HG03469 (cell line): ENCODE data around the gene FNIP2.
"Not testable (repeated sequence)": the region's sequence is repeated elsewhere in the genome, so short reads cannot be mapped to it uniquely, and the experiment has no call there.

Experiments used
- ATAC-seq: cut with Tn5 transposase; IDR thresholded peaks from one replicate; pipeline ENCODE4 v1.9.1; 2021; ENCODE audit warnings: mild to moderate bottlenecking, moderate library complexity, moderate number of reproducible peaks; ENCODE audit not compliant: unreplicated experiment

FNIP2 gene

DNA sequence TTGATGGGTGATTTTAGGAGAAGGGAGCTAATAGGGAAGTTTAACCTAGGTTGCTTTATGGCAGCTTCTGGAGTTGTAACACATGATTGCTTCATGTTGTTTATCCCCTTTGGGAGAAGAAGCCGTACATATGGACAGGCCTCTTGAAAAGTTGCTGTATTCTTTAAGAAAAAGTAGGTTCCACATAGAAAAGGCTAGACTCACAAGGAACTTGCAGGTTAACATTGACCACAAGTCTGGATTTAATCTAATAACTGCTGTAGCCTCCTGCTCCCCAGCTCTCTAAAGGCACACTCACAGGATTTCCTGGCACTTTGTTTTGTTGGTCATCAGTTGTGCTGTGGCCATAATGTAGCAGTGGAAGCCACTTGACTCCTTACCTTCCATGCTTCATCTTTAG, 19.7 kb downstream of the FNIP2 start:
- ATAC-seq = no peak

DNA sequence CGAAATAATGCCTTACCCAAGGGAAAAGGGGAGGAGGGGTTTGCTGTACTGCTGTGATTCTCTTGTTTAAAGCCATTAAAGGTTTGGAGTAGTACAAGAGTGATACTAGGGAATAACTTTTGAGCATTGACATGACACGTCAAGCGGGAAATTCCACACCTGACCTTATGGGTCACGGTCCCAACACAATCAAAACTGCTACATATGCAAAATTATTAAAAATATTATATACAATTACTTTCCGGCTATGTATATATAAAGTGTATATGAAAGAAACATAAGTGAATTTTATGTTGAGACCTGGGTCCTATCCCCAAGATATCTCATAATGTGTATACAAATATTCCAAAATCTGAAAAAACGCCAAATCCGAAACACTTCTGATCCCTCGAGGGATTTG, 21.0 kb downstream of the FNIP2 start:
- ATAC-seq = no peak

DNA sequence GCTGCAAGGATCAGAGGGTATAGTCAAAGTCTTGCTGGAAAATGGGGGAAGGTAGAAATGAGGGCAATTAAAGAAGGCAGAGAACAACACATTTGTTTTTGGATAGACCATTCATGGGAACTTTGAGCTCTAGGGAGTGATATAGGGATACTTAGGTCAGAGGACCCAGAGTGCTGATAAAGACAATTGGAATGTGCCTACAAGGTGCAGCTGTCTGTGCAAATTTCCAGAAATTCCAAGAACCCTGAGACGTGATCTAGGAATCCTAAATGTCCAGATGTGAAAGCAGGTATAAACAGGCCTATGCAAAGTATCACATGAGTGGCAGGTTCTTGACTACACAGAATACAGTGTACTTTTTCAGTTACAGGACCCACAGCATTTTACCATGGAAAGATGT, 24.2 kb downstream of the FNIP2 start:
- no peak for ATAC-seq

DNA sequence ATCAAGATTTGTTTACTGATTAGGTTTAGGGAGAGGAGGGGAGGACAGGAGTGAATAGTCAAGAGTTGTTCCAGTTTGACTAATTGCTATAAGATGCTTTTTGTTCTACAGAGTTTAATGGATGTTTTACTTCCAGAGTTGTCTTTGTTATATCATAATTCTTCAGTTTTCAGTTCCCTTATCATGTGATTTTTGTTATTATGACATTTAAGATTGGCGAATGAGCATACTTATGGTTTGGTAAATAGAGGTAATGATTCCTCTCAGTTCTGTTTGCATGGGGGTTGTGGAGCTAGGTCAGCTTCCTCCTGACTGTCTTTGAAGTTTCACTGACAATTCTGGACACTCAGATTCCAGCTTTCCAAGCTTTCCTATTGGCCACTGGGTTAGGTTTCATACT, 24.6 kb downstream of the FNIP2 start:
- not testable (repeated sequence) for ATAC-seq

DNA sequence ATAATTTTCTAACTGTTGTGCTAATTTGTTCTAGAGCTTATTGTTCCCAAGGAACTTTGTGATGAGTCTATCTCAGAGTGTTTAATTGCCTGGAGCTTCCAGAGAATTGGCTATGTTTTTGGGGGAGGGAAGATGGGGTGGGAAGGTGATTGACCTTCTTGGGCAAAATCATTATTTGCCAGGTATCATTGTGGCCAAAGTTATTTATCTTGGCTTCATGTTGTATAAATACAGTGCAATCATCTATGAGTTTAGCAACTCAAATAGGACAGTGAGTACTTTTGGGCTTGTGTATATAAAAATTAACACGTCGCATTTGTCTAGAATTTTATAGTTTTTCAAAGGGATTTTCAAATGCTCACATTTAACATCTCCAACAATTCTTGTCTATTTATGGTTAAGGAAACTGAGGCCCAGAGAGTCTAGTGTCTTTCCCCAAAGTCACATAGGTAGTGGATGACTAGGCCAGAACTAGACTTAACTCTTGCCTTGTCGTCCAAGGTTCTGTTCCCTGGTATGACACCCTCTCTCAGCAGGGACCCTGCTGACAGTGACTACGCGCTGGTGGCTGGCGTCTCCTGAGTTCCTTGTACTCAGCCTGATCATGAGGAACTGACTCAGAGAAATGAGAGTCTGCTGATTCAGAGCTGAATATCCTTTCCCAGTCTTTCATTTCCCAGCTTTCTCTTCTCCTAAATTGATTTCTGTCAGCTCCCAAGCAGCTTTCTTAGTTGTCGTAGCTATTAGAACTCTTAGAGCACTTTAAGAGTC, 27.7 kb downstream of the FNIP2 start:
- no peak for ATAC-seq

DNA sequence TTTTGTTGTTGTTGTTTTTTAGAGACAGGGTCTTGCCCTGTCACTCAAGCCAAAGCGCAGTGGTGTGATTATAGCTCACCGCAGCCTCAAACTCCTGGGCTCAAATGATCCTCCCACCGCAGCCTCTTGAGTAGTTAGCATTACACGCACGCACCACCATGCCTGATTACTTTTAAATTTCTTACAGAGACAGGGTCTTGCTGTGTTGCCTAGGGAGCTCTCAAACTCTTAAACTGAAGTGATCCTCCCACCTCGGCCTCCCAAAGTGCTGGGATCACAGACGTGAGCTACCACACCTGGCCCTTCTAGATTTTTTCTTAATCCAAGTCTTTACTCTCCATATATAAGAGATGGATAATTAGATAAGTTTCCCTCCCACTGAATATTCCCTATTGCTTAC, 29.2 kb downstream of the FNIP2 start:
- ATAC-seq = no peak

DNA sequence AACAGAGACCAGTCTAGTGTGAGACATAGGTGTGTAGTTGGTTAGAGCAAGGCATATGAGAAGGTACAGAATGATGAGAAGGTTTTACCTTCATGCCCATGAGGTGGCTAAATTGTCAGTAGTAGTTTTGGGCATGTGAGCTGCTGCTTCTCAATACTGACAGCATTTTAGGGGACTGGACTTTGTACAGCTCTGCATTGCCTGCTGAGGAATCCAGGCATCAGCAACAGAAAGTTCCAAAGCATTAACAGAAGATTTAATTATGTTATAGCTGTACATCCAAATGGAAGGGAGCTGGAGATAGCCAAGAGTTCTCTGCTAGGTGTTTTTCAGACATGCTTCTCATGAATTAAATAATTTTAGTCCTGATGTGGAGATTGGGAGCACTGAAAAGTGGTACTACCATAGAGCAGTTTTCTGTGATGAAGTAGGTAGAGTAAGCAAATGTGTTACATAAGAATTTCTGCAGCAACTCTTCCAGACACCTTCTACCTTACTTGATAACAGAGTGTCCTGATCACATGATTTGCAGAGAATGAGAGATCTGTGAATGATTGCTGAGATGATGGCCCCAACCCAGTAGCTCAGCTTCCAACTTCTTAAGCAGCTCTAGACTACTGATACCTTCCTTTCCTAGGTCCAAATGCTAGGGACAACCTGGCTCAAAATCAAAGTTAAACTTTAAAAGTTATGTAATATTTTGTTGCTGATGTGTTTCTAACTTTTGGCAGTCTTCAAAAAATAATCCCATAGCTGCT, 30.4 kb downstream of the FNIP2 start:
- ATAC-seq = no peak

DNA sequence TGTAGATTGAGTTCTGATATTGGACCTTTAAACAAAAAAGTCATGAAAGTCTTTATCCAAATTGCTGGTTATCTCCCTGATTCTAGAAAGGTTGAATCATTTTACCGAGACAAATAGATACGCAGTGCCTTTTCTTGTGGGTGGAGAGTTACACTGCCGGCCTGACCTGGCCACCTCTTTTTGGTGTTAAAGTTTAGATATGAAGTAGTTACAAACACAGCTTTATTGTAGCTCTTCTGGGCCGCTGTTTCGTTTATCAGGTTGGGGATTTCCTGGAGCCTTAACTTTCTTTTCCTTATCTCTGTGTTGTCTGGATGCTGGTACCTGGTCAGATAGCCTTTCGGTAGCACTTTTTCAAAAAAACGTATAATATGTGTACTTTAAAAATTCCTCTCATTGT, 31.0 kb downstream of the FNIP2 start:
- ATAC-seq = no peak

DNA sequence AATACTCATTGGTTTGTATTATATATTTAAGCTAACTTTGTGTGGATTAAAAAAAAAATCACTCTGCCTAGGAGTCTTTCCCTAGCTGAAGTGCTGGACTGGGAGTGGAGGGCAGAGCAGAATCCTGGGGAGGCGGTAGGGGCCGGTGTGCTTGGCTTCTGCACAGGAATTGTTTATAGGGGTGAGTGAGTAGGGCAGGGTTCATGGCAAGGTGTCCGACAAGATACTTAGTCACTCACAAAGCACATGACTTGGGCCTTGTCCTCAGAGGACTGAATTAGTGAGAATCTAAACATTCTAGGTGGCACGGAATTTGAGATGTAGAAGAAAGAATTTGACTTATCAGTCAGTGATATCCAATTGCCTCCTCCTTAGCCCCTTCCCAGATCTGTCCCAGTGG, 32.2 kb downstream of the FNIP2 start:
- no peak for ATAC-seq

DNA sequence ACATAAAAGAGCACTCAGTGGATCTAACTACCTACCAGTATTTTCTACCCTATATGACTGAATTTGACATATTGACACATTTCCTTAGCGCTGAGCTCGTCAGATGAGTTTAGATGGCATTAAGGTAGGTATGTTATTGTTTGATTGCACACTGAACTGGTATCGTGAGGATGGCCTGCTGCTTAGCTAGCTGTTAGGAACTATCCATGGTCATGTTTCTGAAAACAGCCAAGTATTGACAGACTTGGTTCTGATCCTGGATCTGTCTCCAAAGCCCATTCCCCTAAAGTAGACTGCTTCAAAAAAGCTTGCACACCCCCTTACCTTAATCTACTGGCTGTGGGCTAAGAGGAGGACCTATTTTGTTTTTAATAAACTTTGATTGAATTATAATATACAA, 32.9 kb downstream of the FNIP2 start:
- no peak for ATAC-seq

DNA sequence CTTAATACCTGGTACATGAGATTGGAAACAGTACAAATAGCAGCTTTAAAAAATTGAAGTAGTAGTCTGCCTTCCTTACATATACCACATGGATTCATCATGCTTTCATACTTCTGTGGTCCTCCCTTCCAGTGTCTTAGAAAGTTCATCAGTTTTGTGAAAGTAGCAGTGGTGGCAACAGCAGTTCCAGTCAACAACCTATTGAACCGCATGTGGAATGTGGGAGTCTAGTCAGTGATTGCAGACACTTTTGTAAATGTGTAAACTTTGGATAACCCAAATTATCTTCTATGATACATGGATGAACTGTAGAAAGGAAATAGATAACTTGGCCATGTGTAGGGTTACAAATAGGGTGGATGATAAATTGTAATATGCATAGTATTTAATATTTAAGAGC, 34.1 kb downstream of the FNIP2 start:
- no peak for ATAC-seq

DNA sequence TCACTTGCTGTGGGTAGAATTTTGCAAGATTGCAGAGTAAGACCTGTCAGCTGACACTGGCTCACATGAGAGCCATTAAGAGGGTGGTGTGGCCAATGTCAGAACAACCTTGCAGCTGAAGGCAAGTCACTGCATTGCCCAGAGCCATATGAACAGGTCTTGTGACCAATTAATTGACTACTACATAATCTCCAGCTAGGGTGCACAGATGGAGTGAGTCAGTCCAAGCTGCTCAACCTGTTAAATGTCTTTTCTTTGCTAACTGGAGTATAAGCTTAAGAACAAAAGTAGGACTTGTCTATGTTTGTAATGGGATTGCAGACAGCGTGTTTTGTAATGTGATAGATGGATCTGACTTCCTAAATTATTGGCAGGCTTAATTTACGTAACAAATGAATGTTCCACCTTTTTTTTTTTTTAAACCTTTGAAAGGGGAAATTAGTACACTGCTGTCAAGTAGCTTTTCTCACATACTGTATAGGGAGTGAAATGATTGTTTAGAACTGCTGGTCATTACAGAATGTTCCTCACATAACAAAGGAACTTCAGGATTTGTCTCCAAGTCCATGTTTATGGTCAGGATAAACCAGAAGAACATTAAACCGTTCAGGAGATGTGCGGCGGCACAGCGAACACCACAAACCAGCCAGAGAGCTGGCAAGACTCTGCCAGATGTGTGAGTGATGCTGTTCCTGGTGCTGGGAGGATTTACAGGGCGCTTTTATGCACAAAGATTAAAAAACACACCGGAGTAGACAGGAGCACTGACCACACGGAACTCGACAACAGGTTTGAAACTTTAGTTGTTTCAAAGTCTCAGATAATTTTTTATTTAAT, 37.0 kb downstream of the FNIP2 start:
- no peak for ATAC-seq

DNA sequence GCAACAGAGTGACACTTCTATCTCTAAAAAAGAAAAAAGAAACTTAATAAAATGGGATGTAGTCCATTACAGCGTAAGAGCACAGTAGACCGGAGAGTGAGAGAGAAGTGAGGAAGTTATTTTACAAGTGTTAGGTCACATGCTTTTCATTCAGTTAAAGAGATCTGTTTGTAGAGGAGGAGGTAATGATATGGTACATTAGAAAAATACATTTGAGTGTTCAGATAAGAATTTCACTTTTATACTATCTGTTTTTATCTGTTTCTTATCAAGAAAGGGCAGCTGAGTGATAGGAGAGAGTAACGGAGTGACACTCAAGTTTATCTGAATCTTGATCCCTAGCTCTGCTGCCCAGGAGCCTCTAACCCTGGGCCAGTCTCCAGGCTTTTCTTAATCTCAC, 38.9 kb downstream of the FNIP2 start:
- no peak for ATAC-seq

DNA sequence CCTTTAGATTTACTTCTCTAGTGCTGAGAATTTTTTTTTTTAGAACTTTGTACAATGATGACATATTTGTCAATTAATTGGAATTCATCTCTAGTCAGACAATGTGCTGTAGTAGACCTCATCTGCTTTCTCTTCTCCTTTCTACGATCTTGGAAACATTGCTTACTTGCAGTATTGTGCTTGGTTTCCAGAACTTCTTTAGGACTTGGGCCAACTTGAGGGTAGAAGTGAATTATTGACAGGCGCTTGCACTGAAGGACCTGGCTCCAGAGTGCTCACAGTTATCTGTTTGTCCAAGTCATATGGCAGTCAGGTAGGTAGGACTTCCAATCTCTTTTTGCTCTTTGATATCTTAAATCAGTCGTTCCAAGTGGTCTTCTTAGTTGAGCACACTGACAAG, 39.6 kb downstream of the FNIP2 start:
- ATAC-seq = no peak

DNA sequence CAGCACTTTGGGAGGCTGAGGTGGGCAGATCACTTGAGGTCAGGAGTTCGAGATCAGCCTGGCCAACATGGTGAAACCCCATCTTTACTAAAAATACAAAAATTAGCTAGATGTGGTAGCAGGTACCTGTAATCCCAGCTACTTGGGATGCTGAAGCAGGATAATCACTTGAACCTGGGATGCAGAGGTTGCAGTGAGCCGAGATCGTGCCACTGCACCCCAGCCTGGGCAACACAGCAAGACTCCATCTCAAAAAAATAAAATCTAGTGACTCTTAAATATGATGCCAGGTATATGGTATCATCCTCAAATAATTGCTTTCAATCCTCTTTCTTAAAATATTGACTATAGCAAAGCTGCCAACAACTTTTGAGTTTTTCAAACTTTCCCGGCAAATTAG, 40.4 kb downstream of the FNIP2 start:
- ATAC-seq = not testable (repeated sequence)

DNA sequence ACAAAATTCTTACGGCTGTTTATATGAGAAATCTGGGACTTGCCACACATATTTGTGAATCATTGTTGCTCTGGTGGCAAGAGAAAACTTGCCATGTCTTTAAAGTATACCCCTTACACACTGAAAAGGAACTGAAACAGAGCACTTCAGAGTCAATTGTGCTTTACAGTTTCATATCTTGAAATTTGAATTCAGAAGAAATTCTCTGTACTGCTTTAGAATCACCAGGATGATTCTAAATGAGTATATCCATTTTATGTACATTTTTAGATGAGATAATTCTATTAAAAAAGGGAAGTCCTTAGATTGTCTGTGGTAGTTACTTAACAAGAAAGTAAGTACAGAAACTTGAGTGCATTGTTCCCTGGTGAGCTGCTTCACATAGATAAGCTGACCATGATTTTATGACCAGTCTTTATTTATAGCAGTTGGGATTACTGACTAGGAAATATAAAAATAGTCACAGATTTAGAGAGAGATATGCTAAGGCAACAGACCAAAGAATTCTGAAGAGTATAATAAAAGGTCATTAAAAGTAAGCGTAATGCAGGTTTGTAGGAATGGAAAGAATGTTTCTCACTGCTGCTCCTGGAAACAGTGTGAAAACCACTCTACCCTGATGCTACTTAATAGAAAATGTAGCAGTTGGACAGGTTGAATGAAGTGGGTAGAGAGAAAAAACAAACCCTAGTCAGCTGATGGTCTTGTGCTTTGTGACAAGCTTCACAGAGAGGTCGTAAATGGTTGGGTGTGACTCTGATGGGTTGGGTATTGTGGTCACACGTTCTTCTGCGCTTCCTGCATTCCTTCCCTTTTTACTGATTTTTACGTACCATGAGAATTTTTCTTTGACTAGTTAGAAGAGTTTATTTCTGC, 41.0 kb downstream of the FNIP2 start:
- peak; percentile 87 for ATAC-seq

DNA sequence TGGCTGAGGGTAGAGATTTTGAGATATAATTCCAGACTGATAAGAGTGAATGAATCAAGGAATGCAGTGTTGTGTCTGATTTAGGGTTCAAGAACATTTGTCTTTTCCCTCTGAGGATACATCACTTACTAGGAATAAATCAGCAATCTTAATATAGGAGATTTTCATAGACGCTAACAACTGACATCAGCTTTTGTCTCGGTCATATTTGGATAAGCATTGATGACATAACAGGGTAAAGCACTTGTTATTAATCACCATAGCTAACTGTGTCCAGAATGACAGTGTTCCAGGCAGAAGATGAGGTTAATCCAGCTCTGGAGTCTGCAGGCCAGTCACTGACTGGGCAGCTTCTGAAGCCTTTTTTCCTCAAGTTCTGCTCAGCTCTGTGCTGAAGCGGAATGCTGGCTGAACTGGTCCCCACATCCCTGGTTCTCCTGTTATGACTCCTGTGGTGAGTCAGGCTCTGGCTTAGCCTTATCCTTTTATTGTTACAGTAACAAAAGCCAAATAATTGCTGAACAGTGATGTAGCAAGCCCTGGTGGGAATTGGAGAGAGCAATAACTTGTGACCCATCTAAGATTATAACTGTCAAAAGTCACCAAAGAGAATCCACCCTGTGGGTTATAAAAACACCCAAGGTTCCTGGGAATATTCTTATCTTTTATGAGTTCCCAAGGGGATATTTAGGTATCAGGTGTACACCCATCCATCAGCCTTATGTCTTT, 41.8 kb downstream of the FNIP2 start:
- ATAC-seq = no peak

DNA sequence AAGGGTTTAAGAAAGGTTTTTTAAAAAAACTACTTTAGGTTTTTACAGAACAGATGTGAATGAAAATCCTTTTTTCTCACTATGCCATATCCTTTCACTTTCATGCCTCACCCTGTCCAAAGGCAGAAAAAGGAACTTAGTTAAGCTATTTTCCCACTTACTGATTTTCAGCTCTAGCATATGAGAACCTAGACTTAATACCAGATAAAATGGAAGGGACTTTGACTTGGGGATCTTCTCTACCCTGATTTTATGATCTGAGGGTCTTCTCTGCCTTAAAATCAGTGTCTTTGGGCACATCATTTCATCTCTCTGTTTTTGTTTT, 42.4 kb downstream of the FNIP2 start:
- no peak for ATAC-seq

DNA sequence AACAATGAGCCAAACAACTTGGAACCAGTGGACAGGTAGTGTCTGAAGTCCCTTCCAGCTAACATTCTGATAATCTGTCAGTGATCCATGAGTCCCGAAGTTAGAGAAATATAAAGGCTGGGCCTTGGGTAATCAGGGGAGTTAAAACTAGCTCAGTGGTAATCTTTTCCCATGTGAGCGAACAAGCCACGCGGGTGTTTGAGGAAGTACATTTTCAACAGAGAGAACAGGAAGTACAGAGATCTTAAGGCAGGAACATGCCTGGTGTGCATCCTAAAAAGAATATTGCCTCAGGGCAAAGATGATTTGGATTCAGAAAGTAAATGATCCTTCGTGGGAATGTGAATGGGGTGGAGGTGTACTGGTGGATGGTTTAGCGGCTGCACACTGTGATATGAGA, 42.9 kb downstream of the FNIP2 start:
- ATAC-seq = no peak

DNA sequence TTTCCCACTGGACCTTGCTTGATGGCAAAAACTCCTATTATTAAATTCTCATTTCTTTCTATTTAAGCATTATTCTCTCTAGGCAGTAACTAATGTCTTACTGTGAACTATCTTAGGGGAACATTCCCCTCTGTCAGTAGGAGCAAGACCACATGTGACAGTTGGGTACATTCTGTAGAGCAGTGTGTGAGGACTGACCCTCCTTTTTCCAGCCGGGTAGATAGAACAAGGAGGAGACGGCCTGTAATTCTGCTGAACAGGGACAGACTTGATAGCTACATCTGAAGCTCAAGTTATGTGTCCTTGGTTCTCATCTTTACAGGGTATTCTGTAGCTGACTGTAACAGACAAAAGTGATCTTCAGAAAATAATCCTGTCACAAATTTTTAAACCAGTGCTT, 43.3 kb downstream of the FNIP2 start:
- ATAC-seq = no peak
